HepG2 (cell line): Measurements from ENCODE around the gene PANK3. TPM values are rescaled to one million over a fixed set of nuclear protein-coding genes. Genes with fewer than 3 reads are reported as not detected.
A peak's percentile ranks its signal among the peaks of the same experiment; 100 is the strongest.

Experiments used
- AGO1 ChIP-seq: fragments of 200-400 bp; formaldehyde crosslinking; IDR thresholded peaks from 2 replicates; pipeline ENCODE4 v1.6.1; 2017; ENCODE audit warnings: mild to moderate bottlenecking, low read depth, low read length, moderate library complexity; ENCODE audit not compliant: poor library complexity, severe bottlenecking
- BCLAF1 ChIP-seq: fragments of 450-650 bp; IDR thresholded peaks from 2 replicates; pipeline ENCODE4 v1.6.1; 2017; ENCODE audit warnings: mild to moderate bottlenecking
- GFI1 ChIP-seq: sonication (generic); formaldehyde crosslinking; IDR thresholded peaks from 2 replicates; pipeline ENCODE4 v1.5.0; 2020; ENCODE audit warnings: missing genetic modification reagents, mild to moderate bottlenecking, borderline replicate concordance
- HNF4A ChIP-seq: sonication (generic); formaldehyde crosslinking; IDR thresholded peaks from 2 replicates; pipeline ENCODE4 v1.4.0; 2020; ENCODE audit warnings: missing genetic modification reagents
- TCF12 ChIP-seq, 2 experiments: fragments of 450-650 bp in 1 of 2; sonication (generic) in 1 of 2; formaldehyde crosslinking in 1 of 2; IDR thresholded peaks; 2 replicates each; pipeline versions ENCODE4 v1.6.1 to v1.8.0; 2017 to 2022; ENCODE audit warnings: antibody characterized with exemption in 1 of 2, mild to moderate bottlenecking in 1 of 2, missing genetic modification reagents in 1 of 2, moderate library complexity in 1 of 2
- USF2 ChIP-seq, 2 experiments: sonication (generic) in 1 of 2; formaldehyde crosslinking in 1 of 2; IDR thresholded peaks; 2 replicates each; pipeline versions ENCODE4 v1.5.1 to v1.6.1; 2011 to 2020; ENCODE audit warnings: borderline replicate concordance in 1 of 2, low read depth in 1 of 2, low read length in 1 of 2, mild to moderate bottlenecking in 1 of 2, missing genetic modification reagents in 1 of 2, moderate library complexity in 1 of 2
- ZFP62 ChIP-seq: sonication (generic); formaldehyde crosslinking; IDR thresholded peaks from 2 replicates; pipeline ENCODE4 v1.4.0; 2020; ENCODE audit warnings: missing genetic modification reagents
- ZHX1 ChIP-seq: sonication (generic); formaldehyde crosslinking; IDR thresholded peaks from 2 replicates; pipeline ENCODE4 v1.8.1; 2022; ENCODE audit warnings: low read depth, mild to moderate bottlenecking, missing genetic modification reagents
- ZNF430 ChIP-seq: sonication (generic); formaldehyde crosslinking; IDR thresholded peaks from 2 replicates; pipeline ENCODE4 v1.9.0; 2021; ENCODE audit warnings: mild to moderate bottlenecking, missing genetic modification reagents
- ZNF543 ChIP-seq: sonication (generic); formaldehyde crosslinking; IDR thresholded peaks from 2 replicates; pipeline ENCODE4 v1.4.0; 2020; ENCODE audit warnings: mild to moderate bottlenecking, missing genetic modification reagents
- ZNF549 ChIP-seq: sonication (generic); formaldehyde crosslinking; IDR thresholded peaks from 2 replicates; pipeline ENCODE4 v1.5.0; 2020; ENCODE audit warnings: missing genetic modification reagents
- polyA plus RNA-seq, 8 experiments: library from polyadenylated mRNA; depleted of rRNA in 3 of 8; stranded (reverse) in 7 of 8; unstranded in 1 of 8; fragments of >200 nt; fragmentation: Illumina TruSeq in 4 of 8; extraction: Trizol in 4 of 8; gene quantifications; 2 replicates each; pipeline versions ENCODE4 v1.2.1 to v1.2.3, GENCODE V29; 2011 to 2016; ENCODE audit warnings: low read depth in 4 of 8, missing spikeins in 1 of 8, mixed read lengths in 1 of 8; ENCODE audit not compliant: insufficient read depth in 1 of 8
- total RNA-seq, 5 experiments: library from RNA; depleted of rRNA; stranded (reverse); fragments of >200 nt; fragmentation: Illumina TruSeq; extraction: Trizol; gene quantifications; 2 replicates each; pipeline ENCODE4 v1.2.3, GENCODE V29; 2016; ENCODE audit warnings: low read depth in 1 of 5

The PANK3 gene
- total and polyA plus RNA-seq, 2 of the 13 experiments (the other 11 are each of a cell fraction or from before 2014, with no cell fraction given): 26.9 to 69.5 TPM

- no peak for TF ChIP-seq ZHX1 (CRISPR knock-in tag)
- TF ChIP-seq ZNF549 (CRISPR knock-in tag): no peak
- no peak for TF ChIP-seq ZNF430 (CRISPR knock-in tag)
- TF ChIP-seq BCLAF1: no peak
- TF ChIP-seq HNF4A (CRISPR knock-in tag): peak; percentile 78
- no peak for TF ChIP-seq TCF12 (IDR thresholded peaks at IDR 0.05)
- TF ChIP-seq TCF12 (CRISPR knock-in tag; IDR thresholded peaks at IDR 0.05): peak; percentile 76; the same call in 1 of the 2 replicates
- no peak for TF ChIP-seq USF2 (IDR thresholded peaks at IDR 0.05; ENCODE audit: low read depth, low read length)
- TF ChIP-seq USF2 (CRISPR knock-in tag; IDR thresholded peaks at IDR 0.05; ENCODE audit: borderline replicate concordance): no peak
- no peak for TF ChIP-seq AGO1
- no peak for TF ChIP-seq ZNF543 (CRISPR knock-in tag)
- TF ChIP-seq ZFP62 (CRISPR knock-in tag): no peak
- TF ChIP-seq GFI1: 0 out of 2 replicates have a peak, but pooled peaks have one; percentile 10
- TF ChIP-seq, all 625 proteins: peak for 15
Observed at GRCh38 chr5:168591302-168592013, 12.3 kb upstream of the PANK3 start (continued).
